HG02610 (cell line): ENCODE measurements around the gene DAPK1.
A peak's percentile ranks its signal among the peaks of the same experiment; 100 is the strongest.
"Not testable (repeated sequence)": the region's sequence is repeated elsewhere in the genome, so short reads cannot be mapped to it uniquely, and the experiment has no call there.

ENCODE experiments used
- ATAC-seq: cut with Tn5 transposase; IDR thresholded peaks from one replicate; pipeline ENCODE4 v1.9.1; 2021; ENCODE audit warnings: mild to moderate bottlenecking, moderate library complexity; ENCODE audit not compliant: unreplicated experiment

Gene DAPK1

DNA sequence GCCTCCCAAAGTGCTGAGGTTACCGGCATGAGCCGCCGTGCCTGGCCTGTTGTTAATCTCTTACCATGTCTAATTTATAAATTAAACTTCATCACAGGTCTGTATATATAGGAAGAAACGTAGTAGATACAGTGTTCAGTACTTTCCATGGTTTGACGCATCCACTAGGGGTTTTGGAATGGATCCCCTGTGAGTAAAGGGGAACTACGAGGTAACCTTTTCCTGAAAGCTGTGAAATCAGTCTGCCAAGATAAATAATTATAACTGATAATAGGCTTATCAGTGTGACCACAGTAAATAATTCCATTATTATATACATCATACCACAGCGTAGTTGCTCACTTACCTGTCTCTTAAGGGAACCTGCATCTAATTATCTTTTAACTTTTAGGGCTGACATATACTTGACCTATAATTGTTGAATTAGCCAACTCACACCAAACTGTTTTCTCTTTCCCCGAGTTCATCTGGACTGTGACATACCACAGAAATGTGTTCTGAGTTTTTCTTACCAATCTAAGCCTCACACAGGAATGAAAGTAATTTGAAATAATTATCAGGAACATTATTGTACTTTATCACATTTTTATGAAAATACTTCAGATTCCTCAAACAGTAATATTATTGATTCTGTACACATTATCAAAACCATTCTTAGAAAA is 42.9 kb downstream of the DAPK1 start:
- ATAC-seq, result no peak

DNA sequence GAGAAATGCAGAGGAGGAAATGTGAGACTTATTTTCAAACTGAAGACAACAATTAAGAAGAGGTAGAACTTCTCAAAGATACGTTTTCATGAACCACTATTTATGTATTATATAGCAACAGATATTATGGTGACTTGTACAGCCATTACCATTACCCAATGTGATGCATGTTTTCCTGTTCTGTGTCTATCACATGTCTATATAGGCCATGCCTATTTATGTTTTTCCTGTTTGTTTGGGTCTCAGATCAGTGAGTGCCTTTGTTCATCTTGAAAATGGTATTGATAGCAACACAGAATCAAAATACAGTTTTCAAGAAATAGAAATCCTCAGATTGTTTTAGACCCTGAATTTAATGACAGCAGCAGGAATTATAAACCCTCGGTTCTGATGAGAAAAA is 44.0 kb downstream of the DAPK1 start:
- ATAC-seq, result no peak

DNA sequence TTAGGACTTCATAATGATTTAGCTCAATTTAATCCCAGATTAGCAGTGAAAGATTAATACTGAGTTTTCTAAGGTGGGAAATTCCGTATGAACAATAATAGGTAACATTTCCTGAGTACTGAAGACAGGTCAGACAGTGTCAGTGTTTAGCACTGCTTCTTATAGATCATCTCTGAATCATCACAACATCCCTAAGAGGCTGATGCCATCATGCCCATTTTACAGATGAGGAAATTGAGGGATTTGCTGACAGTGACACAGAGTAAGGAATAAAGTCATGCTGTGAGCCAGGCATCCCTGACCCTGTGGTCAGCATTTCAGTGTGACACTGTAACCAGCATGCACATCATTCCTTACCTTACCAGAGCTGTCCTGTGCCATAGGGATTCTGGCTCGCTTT is 44.5 kb downstream of the DAPK1 start:
- ATAC-seq, result no peak

DNA sequence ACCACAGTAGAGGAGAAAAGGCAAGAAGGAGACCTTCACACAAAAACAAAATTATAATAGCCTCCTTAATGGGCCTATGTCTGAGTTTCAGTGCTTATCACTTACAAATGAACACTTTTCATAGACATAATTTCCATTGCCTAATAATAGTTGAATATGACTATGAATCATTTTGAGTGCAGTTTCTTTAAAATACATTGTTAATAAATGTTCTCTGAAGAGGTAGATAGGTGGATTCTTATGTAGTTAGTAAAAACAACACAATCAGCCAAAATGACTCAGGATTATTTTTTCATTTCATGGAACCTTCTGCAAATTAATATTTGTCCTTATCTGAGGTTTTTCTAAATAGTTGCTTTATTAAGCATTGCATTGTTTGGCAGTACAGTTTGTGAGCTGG is 45.6 kb downstream of the DAPK1 start:
- no peak for ATAC-seq

DNA sequence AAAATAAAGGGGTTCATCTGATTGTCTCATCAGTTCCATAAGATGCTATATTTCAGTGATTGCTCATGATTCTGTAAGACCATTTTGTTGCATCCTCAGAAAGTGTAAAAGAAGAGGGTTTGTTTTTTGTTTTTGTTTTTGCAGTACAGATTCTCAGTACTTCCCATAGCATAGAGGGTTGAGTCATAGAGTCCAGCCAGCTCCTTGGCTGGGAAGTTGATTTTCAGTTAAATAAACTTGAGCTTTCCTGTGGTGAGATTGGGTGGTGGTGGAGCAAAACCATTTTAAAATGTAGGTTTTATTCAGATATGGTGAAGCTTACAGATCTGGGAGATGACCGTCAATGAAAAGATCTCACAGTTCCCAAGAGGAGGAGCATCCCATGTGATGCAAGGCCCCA is 48.2 kb downstream of the DAPK1 start:
- no peak for ATAC-seq

DNA sequence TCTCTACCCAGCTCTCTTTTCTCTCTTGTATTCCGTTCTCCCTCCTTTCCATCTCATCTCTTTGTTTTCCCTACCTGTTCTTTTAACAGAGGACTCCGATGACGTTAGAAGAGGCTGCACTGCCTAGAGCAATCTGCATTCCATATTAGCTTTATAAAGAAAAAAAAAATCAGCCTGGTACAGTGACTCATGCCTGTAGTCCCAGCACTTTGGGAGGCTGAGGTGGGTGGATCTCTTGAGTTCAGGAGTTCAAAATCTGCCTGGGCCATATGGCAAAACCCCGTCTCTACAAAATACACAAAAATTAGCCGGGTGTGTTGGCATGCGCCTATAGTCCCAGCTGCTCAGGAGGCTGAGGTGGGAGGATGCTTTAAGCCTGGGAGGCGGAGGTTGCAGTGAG is 49.0 kb downstream of the DAPK1 start:
- no peak for ATAC-seq

DNA sequence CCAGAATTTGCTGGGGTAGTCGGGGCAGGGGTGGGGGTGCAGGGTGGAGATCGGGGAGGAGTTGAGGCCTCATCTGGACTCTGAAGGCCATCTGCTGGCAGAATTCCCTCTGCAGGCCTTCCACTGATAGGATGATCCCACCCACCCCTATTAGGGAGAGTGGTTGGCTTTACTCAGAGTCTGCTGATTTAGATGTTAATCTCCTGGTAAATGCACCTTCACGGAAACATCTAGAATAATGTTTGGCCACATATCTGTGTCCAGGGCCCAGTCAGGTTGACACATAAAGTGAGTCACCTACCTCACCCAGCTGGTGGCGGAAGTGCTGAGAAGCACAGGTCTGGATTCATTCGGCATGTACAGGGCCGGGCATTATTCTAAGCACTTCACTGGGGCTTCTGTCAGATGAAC is 50.0 kb downstream of the DAPK1 start:
- ATAC-seq, result no peak

DNA sequence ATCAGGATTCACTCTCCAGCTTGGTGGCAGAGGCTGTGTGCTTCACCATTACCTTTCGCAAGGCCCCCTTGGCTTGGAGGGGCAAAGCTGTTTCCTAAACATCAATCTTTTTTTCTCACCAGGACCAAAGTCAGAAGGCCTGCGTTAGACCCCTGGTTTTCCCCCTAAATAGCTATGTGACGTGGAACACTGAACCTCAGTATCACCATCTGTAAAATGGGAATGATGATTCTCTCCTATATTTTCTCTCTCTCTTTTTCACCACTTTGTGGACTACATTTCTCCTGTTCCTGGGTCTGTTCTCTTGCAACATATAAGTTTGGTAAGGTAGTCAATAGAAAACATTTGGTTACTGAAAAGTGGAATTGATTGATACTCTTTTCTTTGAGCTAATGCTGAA is 50.5 kb downstream of the DAPK1 start:
- ATAC-seq, result no peak

DNA sequence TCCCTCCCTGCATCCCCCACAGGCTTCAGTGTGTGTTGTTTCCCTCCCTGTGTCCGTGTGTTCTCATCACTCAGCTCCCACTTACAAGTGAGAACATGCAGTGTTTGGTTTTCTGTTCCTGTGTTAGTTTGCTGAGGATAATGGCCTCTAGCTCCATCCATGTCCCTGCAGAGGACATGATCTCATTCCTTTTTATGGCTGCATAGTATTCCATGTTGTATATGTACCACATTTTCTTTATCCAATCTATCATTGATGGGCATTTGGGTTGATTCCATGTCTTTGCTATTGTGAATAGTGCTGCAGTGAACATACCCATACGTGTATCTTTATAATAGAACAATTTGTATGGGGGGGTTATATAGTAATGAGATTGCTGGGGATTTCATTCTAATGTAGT is 51.4 kb downstream of the DAPK1 start:
- not testable (repeated sequence) for ATAC-seq

DNA sequence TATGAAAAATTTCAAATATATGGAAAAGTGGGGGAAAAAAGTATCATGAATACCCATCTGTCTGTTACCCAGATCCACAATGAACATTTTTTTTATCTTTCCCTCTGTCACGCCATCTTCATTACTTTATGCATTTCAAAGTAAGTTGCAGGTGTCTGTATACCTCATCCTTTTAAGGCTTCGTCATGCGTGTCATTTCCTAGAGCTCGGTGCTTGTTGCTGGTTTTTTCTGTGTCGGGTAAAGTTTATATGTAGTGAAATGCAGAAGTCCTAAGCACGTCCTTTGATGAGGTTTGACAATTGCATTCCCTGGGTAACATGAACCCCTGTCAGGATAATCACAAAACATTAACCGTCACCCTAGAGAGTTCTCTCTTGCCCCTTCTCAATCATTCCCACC is 52.1 kb downstream of the DAPK1 start:
- ATAC-seq, result no peak

DNA sequence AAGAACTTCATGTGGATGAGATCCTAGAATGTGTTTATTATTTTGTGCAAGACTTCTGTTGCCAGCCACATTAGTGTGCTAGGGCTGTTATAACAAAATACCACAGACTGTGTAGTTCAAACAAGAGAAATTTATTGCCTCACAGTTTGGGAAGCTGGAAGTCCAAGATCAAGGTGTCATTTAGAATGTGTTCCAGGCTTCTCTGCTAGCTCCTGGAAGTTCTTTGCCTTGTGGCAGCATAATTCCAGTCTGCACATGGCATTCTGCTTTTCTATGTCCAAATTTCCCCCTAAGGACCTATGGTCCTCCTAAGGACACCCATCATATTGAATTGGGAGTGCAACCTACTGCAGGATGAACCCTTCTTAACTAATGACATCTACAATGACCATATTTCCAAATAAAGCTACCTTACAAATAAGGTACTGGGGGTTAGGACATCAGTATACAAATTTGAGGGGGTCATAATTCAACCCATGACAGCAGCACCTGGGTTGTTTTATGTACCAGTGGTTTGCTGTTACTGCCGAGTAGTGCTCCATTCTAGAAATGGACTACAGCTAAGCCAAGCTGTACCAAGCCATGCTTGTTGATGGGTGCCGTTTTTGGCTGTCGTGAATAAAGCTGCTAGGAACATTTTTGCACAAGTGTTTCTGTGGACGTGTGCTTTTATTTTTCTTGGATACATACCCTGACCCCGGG is 52.7 kb downstream of the DAPK1 start:
- no peak for ATAC-seq

DNA sequence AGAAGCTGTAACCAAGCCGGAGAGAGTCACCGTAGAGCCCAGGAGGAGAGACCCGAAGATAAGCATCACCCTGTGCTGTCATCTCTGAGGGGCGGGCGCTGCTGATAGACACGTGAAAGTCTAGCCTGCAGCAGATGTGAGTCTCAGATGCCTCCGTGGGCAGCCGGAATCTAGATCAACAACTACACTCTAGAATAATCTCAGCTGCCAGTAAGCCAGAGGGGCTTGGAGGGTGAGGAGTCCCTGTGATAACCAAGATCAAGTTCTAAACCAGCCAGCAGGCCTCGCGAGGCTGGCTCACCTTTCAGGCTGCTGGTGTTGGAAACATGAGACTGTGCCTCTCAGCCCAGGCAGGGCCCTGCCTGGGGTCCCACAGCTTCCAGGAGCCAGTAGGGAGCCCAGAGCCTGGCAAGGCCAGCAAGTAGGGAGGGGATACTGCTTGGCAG is 54.1 kb downstream of the DAPK1 start:
- ATAC-seq, result no peak

DNA sequence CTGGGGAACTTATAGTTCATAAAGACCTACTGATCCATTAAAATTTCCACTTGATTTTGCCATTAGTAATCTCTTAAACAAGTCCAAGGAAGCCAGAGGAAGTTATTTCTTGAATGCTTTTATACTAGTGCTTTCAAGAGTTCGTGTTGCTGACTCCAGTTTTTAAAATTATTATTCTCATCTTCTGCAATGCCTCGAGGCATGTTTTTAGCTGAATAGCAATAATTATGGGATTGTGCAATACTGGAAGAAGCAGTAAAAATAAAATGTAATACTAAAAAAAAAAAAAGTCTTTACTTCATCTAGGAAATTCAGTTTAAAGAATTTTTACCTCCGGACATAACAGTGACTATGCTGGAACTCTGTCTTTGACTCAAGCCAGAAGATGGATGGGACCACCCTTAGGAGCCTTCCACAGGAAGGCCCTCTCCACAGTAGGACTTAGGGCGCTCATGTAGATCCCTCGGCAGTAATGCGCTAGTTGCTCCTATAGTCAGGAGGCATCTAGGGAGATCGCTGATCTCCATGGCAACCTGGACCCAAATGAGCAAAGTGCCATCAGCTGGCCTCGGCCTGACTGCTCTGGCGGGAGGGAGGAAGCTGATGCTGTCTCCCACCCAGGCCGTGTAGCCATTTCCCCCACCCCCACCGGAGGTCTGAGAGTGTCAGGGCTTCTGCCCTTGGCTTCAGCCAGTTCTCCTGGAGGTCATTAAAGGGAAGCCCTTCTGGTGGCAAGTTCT is 56.7 kb downstream of the DAPK1 start:
- ATAC-seq, result no peak

DNA sequence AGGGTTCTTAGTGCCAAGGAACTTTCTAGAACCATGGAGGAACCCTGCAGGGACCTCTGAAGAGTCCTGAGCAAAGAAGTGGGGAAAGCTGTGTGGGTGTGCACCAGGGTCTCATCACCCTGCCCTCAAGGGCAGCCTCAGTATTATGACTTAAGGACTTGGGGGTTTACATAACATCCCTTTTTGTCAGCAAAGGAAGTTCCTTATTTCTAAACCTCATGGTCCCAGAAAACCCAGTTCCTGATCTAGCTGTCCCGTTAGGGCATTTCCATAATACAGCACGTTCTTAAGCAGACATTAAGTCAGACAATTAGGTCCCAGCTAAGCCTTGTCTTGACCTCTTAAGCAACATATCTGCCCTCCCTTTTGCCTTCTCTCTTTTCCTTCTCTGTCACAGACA is 57.3 kb downstream of the DAPK1 start:
- ATAC-seq, result no peak

DNA sequence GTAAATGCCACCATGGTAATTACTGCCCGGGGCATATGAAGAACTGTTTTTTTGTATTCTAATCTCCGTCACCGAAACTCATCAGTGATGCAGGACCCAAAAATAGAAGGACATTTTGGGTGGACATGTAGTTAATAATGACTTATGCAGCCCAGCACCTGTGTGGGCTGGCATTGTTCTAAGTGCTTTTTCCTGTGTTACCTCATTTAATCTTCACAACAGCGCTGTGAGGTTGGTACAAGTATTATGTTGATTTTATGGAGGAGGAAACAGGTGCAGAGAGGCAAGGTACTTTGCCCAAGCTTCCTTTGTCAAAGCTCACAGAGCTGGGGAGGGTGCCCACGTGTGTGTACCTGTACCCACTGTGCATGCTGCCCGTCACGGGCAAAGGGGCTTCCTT is 58.4 kb downstream of the DAPK1 start:
- no peak for ATAC-seq

DNA sequence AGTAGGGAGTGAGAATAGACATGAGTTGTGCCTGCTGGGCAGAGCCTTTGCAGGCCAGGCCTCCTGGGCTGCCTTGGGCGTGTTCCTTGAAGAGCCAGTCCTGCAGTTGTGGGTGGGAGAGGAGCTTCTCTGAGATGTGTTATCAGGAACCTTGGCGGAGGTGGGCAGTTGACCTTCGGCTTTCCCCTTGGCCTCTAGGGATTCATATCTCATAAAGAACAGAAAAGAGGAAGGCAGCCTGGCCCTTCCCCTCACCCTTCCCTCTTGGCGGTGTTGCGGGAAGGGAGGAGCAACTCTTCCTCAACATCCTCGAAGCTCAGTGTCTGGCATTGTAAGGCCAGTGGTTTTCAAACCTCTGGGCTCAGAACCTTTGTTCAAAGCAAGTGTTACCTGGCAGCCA is 59.2 kb downstream of the DAPK1 start:
- no peak for ATAC-seq

DNA sequence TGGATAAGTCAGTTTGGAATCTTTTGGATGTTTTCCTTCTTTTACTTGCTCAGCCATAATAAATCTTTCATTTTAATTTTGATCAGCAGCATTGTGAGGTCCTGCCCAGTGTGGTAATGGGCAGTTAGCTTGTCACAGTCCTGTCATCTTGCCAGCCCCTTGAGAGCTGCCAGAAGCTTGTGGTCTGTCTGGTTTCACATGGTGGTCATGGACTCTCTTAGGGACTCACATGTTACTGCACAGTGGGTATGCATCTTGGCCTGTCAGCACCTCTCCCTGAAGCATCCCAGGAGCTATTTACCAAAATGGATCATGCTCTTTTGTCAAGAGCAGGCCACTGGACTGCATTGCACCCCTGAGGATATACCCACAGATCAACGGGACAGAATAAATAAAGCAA is 60.3 kb downstream of the DAPK1 start:
- ATAC-seq, result no peak

DNA sequence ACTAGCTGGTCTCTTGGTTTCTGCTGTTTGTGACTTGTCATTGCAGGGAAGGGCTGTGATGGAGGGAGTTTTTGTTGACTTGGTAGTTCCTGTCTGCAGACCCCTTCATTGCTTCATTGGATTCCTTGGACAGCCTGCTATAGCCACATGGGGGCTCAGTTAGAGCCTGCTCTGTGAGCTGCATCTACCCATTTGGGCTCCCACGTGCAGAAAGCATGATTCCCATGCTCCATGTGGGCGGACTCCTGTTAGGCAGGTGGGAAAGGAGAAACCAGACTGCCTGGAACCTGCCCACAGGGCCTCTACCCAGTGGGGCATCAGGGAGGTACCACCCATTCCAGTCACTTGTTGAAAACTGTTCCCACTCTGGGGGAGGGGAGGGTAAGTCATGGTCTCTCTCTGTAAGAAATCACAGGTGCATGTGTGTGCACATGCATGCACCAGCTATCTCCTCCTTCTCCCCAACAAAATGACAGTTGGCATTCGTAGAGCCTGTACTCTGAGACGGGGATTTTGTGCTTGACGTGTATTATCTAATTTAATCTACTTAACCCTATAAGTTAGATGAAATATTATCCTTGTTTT is 61.0 kb downstream of the DAPK1 start:
- no peak for ATAC-seq

DNA sequence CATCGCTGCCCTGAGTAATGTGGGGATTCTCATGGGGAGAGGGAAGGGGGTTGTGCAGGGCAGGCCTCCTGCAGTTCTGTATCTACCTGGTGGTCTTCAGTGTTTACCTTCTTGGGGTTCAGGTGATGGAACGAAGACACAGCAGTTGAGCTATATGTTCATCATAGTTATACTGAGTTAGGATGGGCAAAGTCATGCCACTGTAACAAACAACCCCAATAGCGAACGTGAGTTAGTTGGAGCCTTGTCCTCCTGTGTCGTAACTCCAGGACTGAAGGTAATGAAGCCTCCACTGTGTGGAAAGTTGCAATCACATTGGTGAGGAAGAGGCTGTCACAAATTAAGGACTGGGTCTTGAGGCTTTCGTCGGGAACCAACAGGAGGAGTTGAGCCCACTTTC is 64.4 kb downstream of the DAPK1 start:
- ATAC-seq, result no peak

DNA sequence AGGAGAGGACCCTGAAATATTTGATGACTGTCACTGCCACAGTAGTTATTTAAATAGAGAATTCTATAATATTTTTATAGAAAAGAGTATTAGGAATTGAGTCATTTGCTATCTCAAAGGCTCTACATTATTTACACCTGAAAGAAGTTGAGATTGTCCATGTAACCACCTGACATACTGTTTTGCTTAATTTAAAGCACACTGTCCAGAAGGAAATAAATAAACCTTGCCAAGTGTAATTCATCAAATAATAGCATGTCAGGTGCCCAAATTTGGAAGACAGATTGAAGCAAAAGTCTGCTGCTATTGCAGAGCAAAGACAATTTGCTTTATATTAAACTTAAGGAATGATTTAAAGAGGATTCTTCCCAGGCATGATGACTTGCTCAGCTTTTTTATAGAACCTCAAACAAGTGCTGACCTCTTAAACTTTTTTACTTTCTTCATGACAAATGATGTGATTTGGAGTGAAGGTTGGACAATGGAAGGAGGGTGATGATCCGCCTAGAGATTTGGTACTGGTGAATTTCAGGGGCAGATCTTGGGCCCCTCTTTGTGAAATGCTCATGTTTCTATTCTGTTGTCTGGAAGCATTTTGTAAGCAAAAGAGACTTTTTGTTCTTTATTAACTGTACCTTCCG is 65.0 kb downstream of the DAPK1 start:
- ATAC-seq, result no peak

DNA sequence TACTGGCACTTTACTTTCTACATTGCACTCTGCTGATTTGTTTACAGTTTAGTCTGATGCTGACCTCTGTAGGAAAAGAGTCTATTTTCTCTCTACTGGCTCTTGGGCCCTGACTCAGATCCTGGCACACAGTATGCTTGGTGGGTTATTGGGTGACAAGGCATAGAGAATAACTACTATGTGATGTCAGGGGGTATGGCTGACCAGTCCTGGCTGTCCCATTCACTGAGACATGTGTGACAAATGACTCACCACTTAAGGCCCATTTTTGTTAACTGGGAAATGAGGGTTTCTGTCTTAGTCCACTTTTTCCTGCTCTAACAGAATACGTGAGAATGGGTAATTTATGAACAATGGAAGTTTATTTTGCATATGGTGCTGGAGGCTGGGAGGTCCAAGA is 66.4 kb downstream of the DAPK1 start:
- ATAC-seq, result peak; percentile 61
